GM12891 (cell line): ENCODE measurements around the gene RAC3.

ENCODE experiments used
- DNase-seq: peaks from one replicate; pipeline ENCODE4 v3.0.0; 2011; ENCODE audit warnings: low spot score; ENCODE audit not compliant: insufficient read length
- FAIRE-seq: peaks from 2 replicates; lab custom pipeline; 2011; peaks lifted over from hg19 to GRCh38; lab: Jason Lieb, UNC
- PAX5 ChIP-seq: IDR thresholded peaks from 2 replicates; pipeline ENCODE4 v1.6.1; 2011; ENCODE audit warnings: low read length, moderate library complexity, mild to moderate bottlenecking; ENCODE audit not compliant: insufficient read depth, severe bottlenecking
- POLR2A ChIP-seq: IDR thresholded peaks from 2 replicates; pipeline ENCODE4 v1.6.1; 2011; ENCODE audit warnings: low read depth, low read length, control low read depth
- POLR2AphosphoS5 ChIP-seq: IDR thresholded peaks from 2 replicates; pipeline ENCODE4 v1.6.1; 2011; ENCODE audit warnings: low read depth, low read length, control low read depth
- POU2F2 ChIP-seq: IDR thresholded peaks from 2 replicates; pipeline ENCODE4 v1.6.1; 2011; ENCODE audit warnings: low read depth, mild to moderate bottlenecking, control low read depth, low read length, moderate library complexity
- SPI1 ChIP-seq: IDR thresholded peaks from 2 replicates; pipeline ENCODE4 v1.6.1; 2011; ENCODE audit warnings: low read depth, low read length, control low read depth
- TAF1 ChIP-seq: IDR thresholded peaks from 2 replicates; pipeline ENCODE4 v1.6.1; 2011; ENCODE audit warnings: low read depth, low read length, control low read depth

Gene RAC3

GRCh38 chr17:82013341-82013740 lies 18.1 kb upstream of the RAC3 start:
- DNase-seq (no peak), FAIRE-seq (no peak)
- TF ChIP-seq POLR2AphosphoS5 (no peak), TAF1 (no peak), PAX5 (no peak), POU2F2 (no peak), SPI1 (no peak), POLR2A (no peak)

GRCh38 chr17:82013772-82014321 lies 17.6 kb upstream of the RAC3 start:
- TF ChIP-seq POLR2AphosphoS5 (no peak), SPI1 (no peak), POU2F2 (no peak), POLR2A (no peak), PAX5 (no peak), TAF1 (no peak)
- FAIRE-seq (no peak), DNase-seq (no peak)

- DNase-seq: no peak
- no peak for TF ChIP-seq POU2F2
- TF ChIP-seq POLR2A: no peak
- TF ChIP-seq TAF1: no peak
- no peak for TF ChIP-seq PAX5
- TF ChIP-seq SPI1: no peak
- no peak for TF ChIP-seq POLR2AphosphoS5
- FAIRE-seq: no peak
Measured at GRCh38 chr17:82014432-82014831, 17.0 kb upstream of the RAC3 start.

- no peak for DNase-seq
- TF ChIP-seq SPI1: no peak
- no peak for FAIRE-seq
Measured at GRCh38 chr17:82014971-82015310, 16.5 kb upstream of the RAC3 start.

GRCh38 chr17:82015311-82015971 lies 16.0 kb upstream of the RAC3 start:
- TF ChIP-seq POU2F2 (no peak), SPI1 (no peak), POLR2AphosphoS5 (no peak), POLR2A (no peak), TAF1 (no peak)
- DNase-seq: no peak
- FAIRE-seq: no peak

- FAIRE-seq: no peak
- DNase-seq: no peak
- TF ChIP-seq POLR2AphosphoS5: no peak
- no peak for TF ChIP-seq POU2F2
- no peak for TF ChIP-seq PAX5
- no peak for TF ChIP-seq SPI1
- no peak for TF ChIP-seq TAF1
- no peak for TF ChIP-seq POLR2A
Measured at GRCh38 chr17:82016061-82016874, 15.2 kb upstream of the RAC3 start.

GRCh38 chr17:82016875-82017459 lies 14.5 kb upstream of the RAC3 start:
- TF ChIP-seq PAX5 (no peak), TAF1 (no peak), POLR2A (no peak), SPI1 (no peak), POLR2AphosphoS5 (no peak), POU2F2 (no peak)
- DNase-seq: no peak
- no peak for FAIRE-seq

- FAIRE-seq: no peak
- DNase-seq: no peak
- TF ChIP-seq POU2F2 (no peak), TAF1 (no peak), SPI1 (no peak), POLR2AphosphoS5 (no peak), POLR2A (no peak), PAX5 (no peak)
Measured at GRCh38 chr17:82017612-82018151, 13.8 kb upstream of the RAC3 start.

GRCh38 chr17:82018152-82018988 lies 13.1 kb upstream of the RAC3 start:
- FAIRE-seq (no peak), DNase-seq (no peak)
- TF ChIP-seq SPI1 (no peak), POLR2AphosphoS5 (no peak), TAF1 (no peak), POLR2A (no peak), POU2F2 (no peak), PAX5 (no peak)
